GM12864 (cell line): ENCODE measurements around the gene IGFLR1.

Experiments used
- DNase-seq: peaks from one replicate; pipeline ENCODE4 v3.0.0-alpha.2; 2011; ENCODE audit warnings: low read depth
- H3K4me3 ChIP-seq: 2 replicates; pipeline ENCODE4 v1.5.1; 2011; ENCODE audit warnings: mild to moderate bottlenecking, low read depth, low read length, control low read depth
- CTCF ChIP-seq: IDR thresholded peaks from 2 replicates; pipeline ENCODE4 v1.5.1; 2011; ENCODE audit warnings: low read depth, mild to moderate bottlenecking, moderate library complexity, low read length, control low read depth, inconsistent platforms; ENCODE audit errors: missing control alignments

Gene IGFLR1

GRCh38 chr19:35746531-35746930 is 4.3 kb upstream of the IGFLR1 start:
- H3K4me3 ChIP-seq: peak overlapping the region; percentile 77; the same call in 1 of the 2 replicates
- DNase-seq: no peak
- TF ChIP-seq CTCF: no peak

GRCh38 chr19:35746087-35746462 is 3.8 kb upstream of the IGFLR1 start:
- TF ChIP-seq CTCF: no peak
- no peak for DNase-seq

GRCh38 chr19:35745328-35746086 is 3.3 kb upstream of the IGFLR1 start, which contains the start of the genes PSENEN and U2AF1L4:
PSENEN (plus strand) TSS chr19:35745651; CDS start chr19:35745931, 280 bp downstream.
U2AF1L4 (minus strand) TSS chr19:35745418; CDS start chr19:35745391, 27 bp downstream.
- DNase-seq: peak; percentile 99
- TF ChIP-seq CTCF: no peak
- peak within 1 kb of the TSS; percentile 77 for H3K4me3 ChIP-seq

More at GRCh38 chr19:35746087-35746462, 3.8 kb upstream of the IGFLR1 start:
- peak overlapping the region; percentile 77 for H3K4me3 ChIP-seq

GRCh38 chr19:35744430-35745327 is 2.4 kb upstream of the IGFLR1 start:
- TF ChIP-seq CTCF: peak; percentile 12
- DNase-seq: peak; percentile 82
- peak overlapping the region; percentile 77 for H3K4me3 ChIP-seq

GRCh38 chr19:35743640-35744429 is 1.6 kb upstream of the IGFLR1 start:
- peak overlapping the region; percentile 77 for H3K4me3 ChIP-seq
- TF ChIP-seq CTCF: no peak
- no peak for DNase-seq

- H3K4me3 ChIP-seq: peak overlapping the region; percentile 65
- no peak for DNase-seq
- TF ChIP-seq CTCF: peak; percentile 33
Observed at GRCh38 chr19:35741203-35741515, 1.1 kb downstream of the IGFLR1 start.
